Naive thymus-derived CD4-positive, alpha-beta T cell (primary cell): ENCODE measurements around the gene ZNF597. TPM values are rescaled to one million over a fixed set of nuclear protein-coding genes. Genes with fewer than 3 reads are reported as not detected.

Experiments used
- ATAC-seq: fragments of 150-1000 bp; cut with Tn5 transposase; 2 replicates; pipeline ENCODE4 v1.10.0; 2021; ENCODE audit warnings: mild to moderate bottlenecking, moderate library complexity
- CTCF ChIA-PET: fragments of 350-600 bp; sonication (Branson Sonifier 250); formaldehyde crosslinking; loops from one replicate; lab custom pipeline; 2021; ENCODE audit warnings: antibody characterized with exemption; lab: Charles Lee
- POLR2A ChIA-PET: fragments of 350-600 bp; sonication (Branson Sonifier 250); formaldehyde crosslinking; loops from one replicate; lab custom pipeline; 2021; ENCODE audit warnings: antibody characterized with exemption, inconsistent platforms; lab: Charles Lee
- DNase-seq, 9 donors: peaks; one replicate each; pipeline versions ENCODE4 v3.0.0 to v3.0.0-alpha.2; 2020 to 2022; ENCODE audit warnings: mixed read lengths in 1 of 9
- H3K27ac ChIP-seq: one replicate; pipeline ENCODE4 v1.7.0; 2013; ENCODE audit warnings: mild to moderate bottlenecking, low read depth, low read length, moderate library complexity
- H3K27me3 ChIP-seq, 2 donors: one replicate each; pipeline ENCODE4 v1.7.0; 2013; ENCODE audit warnings: low read length in 2 of 2, mild to moderate bottlenecking in 2 of 2, moderate library complexity in 2 of 2; ENCODE audit not compliant: control insufficient read depth in 2 of 2, insufficient read depth in 2 of 2
- H3K36me3 ChIP-seq, 3 experiments: 1 replicate in 2 of 3; 2 replicates in 1 of 3; pipeline ENCODE4 v1.7.0; 2013; ENCODE audit warnings: low read length in 3 of 3, mild to moderate bottlenecking in 3 of 3, moderate library complexity in 1 of 3; ENCODE audit not compliant: insufficient read depth in 3 of 3, control insufficient read depth in 2 of 3
- H3K4me1 ChIP-seq, 2 donors: one replicate each; pipeline ENCODE4 v1.7.0; 2013; ENCODE audit warnings: low read length in 2 of 2, mild to moderate bottlenecking in 2 of 2, moderate library complexity in 1 of 2; ENCODE audit not compliant: control insufficient read depth in 2 of 2, insufficient read depth in 2 of 2
- H3K4me3 ChIP-seq: 2 replicates; pipeline ENCODE4 v1.7.0; 2013; ENCODE audit warnings: mild to moderate bottlenecking, low read length
- H3K9me3 ChIP-seq, 3 experiments: 1 replicate in 2 of 3; 2 replicates in 1 of 3; pipeline ENCODE4 v1.7.0; 2013; ENCODE audit warnings: low read length in 3 of 3; ENCODE audit not compliant: control insufficient read depth in 2 of 3
- H3K27ac Mint-ChIP-seq, 9 donors: one replicate each; pipeline ENCODE4 v1.8.0; 2020 to 2022; ENCODE audit warnings: mixed read lengths in 9 of 9, mild to moderate bottlenecking in 8 of 9, moderate library complexity in 5 of 9, inconsistent platforms in 2 of 9
- H3K27me3 Mint-ChIP-seq, 5 donors: one replicate each; pipeline ENCODE4 v1.8.0; 2021 to 2022; ENCODE audit warnings: mixed read lengths in 5 of 5, mild to moderate bottlenecking in 1 of 5
- H3K36me3 Mint-ChIP-seq, 5 donors: one replicate each; pipeline ENCODE4 v1.8.0; 2020 to 2022; ENCODE audit warnings: mixed read lengths in 5 of 5, mild to moderate bottlenecking in 3 of 5, inconsistent platforms in 1 of 5
- H3K4me1 Mint-ChIP-seq, 7 donors: one replicate each; pipeline ENCODE4 v1.8.0; 2020 to 2022; ENCODE audit warnings: mixed read lengths in 7 of 7, mild to moderate bottlenecking in 3 of 7, inconsistent platforms in 1 of 7
- H3K4me3 Mint-ChIP-seq, 10 donors: one replicate each; pipeline ENCODE4 v1.8.0; 2020 to 2022; ENCODE audit warnings: mild to moderate bottlenecking in 10 of 10, mixed read lengths in 10 of 10, moderate library complexity in 6 of 10, inconsistent platforms in 2 of 10
- H3K9me3 Mint-ChIP-seq, 11 donors: one replicate each; pipeline ENCODE4 v1.8.0; 2020 to 2022; ENCODE audit warnings: mixed read lengths in 11 of 11, mild to moderate bottlenecking in 4 of 11, inconsistent platforms in 1 of 11, moderate library complexity in 1 of 11
- intact Hi-C, 2 donors: fragments of 100-400 bp; cut with micrococcal nuclease; formaldehyde crosslinking; loops; one replicate each; pipeline ENCODE4 v1.15.1; 2023
- polyA plus RNA-seq, 2 donors: library from polyadenylated mRNA; unstranded; fragments of 300-500 nt; fragmentation: Illumina TruSeq; gene quantifications; one replicate each; pipeline ENCODE4 v1.2.3, GENCODE V29; 2021
- total RNA-seq, 6 experiments: library from RNA in 5 of 6; stranded (reverse) in 5 of 6; gene quantifications; 1 replicate in 5 of 6; 2 replicates in 1 of 6; pipeline ENCODE4 v1.2.3 and lab custom pipeline; 2021 to 2026

Gene ZNF597
- total and polyA plus RNA-seq, 7 experiments from 2014 or later = 1.7 to 5.9 (median 2.9) TPM

- H3K4me3 ChIP-seq = no peak overlapping the region
- POLR2A ChIA-PET = no interaction called here
- no peaks in the 10 kb centered on the region for H3K27me3 ChIP-seq
- Mint-ChIP-seq H3K27me3 (no peaks in the 10 kb centered on the region), H3K9me3 (no peaks in the 10 kb centered on the region), H3K4me3 (no peak overlapping the region), H3K4me1 (peaks cover 0 to 11% (median 0%) of the 10 kb centered on the region in 7 donors), H3K36me3 (peaks cover 8 to 41% (median 20%) of the 10 kb centered on the region in 5 donors), H3K27ac (peak overlapping the region in 4 of 9 donors; percentile 41 to 85 (median 67))
- no peak for DNase-seq
- intact Hi-C loops = no loop called here
- CTCF ChIA-PET = no interaction called here
- H3K27ac ChIP-seq = no peak overlapping the region
- no peaks in the 10 kb centered on the region for H3K9me3 ChIP-seq
- peaks cover 4 to 86% (median 35%) of the 10 kb centered on the region in 3 experiments for H3K36me3 ChIP-seq
- no peaks in the 10 kb centered on the region for H3K4me1 ChIP-seq
- no peak for ATAC-seq
Observed at GRCh38 chr16:3481696-3482658, 38.7 kb upstream of the ZNF597 start.

GRCh38 chr16:3480901-3481695, 37.8 kb upstream of the ZNF597 start:
- CTCF ChIA-PET = no interaction called here

DNA sequence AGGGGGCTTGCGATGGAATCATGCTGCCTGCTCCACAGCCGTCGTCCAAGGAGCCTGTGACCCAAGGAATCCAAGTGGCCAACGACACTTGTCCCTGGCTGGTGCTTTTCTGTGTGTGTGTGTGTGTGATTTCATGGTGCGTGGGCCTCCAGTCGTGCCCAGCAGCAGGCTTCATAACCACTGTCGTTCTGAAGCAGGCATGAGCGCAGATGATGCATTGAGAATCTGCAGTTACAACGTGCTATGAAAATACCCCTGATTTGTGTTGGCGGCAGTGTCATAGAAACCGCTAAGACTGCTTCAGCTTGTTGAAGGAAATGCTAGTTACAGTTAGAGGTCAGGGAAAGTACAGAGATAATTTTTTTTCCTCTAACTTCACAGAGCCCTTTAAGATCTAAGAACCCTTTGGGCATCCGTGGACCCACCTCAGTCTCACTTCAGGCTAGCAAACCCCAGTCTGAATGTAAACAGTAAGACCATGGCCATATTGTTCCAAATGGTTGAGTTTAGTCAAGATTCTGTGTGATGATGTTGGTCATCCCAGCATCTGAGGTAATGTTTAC, 36.4 kb upstream of the ZNF597 start:
- H3K4me1 ChIP-seq = no peaks in the 10 kb centered on the region
- Mint-ChIP-seq H3K27me3 (no peaks in the 10 kb centered on the region), H3K27ac (peak overlapping the region in 1 of 9 donors; percentile 38), H3K9me3 (no peaks in the 10 kb centered on the region), H3K4me3 (no peak overlapping the region), H3K36me3 (peaks cover 8 to 37% (median 24%) of the 10 kb centered on the region in 5 donors), H3K4me1 (peaks cover 0 to 21% (median 4%) of the 10 kb centered on the region in 7 donors)
- ChIA-PET CTCF (no interaction called here), POLR2A (no interaction called here)
- H3K36me3 ChIP-seq = peaks cover 4 to 73% (median 32%) of the 10 kb centered on the region in 3 experiments
- DNase-seq = peak in 1 of 9 donors; percentile 5
- no peak overlapping the region for H3K27ac ChIP-seq
- no peaks in the 10 kb centered on the region for H3K27me3 ChIP-seq
- H3K9me3 ChIP-seq = no peaks in the 10 kb centered on the region
- no peak overlapping the region for H3K4me3 ChIP-seq
- intact Hi-C loops = no loop called here
- no peak for ATAC-seq

More at GRCh38 chr16:3480901-3481695, 37.8 kb upstream of the ZNF597 start:
- no peaks in the 10 kb centered on the region for H3K27me3 ChIP-seq
- peaks cover 4 to 82% (median 35%) of the 10 kb centered on the region in 3 experiments for H3K36me3 ChIP-seq
- H3K9me3 ChIP-seq = no peaks in the 10 kb centered on the region
- H3K27ac ChIP-seq = no peak overlapping the region
- Mint-ChIP-seq H3K36me3 (peaks cover 8 to 37% (median 24%) of the 10 kb centered on the region in 5 donors), H3K27me3 (no peaks in the 10 kb centered on the region), H3K4me1 (peaks cover 0 to 11% (median 0%) of the 10 kb centered on the region in 7 donors), H3K27ac (peak overlapping the region in 5 of 9 donors; percentile 4 to 69 (median 49)), H3K4me3 (no peak overlapping the region), H3K9me3 (no peaks in the 10 kb centered on the region)
- DNase-seq (no peak), ATAC-seq (no peak)
- H3K4me1 ChIP-seq = no peaks in the 10 kb centered on the region
- intact Hi-C loops = no loop called here
- H3K4me3 ChIP-seq = no peak overlapping the region
- POLR2A ChIA-PET = interaction anchor here (0.6 kb wide), 1 partner anchor 487 kb away, joined by 4 read pairs; no protein-coding TSS in a partner anchor

DNA sequence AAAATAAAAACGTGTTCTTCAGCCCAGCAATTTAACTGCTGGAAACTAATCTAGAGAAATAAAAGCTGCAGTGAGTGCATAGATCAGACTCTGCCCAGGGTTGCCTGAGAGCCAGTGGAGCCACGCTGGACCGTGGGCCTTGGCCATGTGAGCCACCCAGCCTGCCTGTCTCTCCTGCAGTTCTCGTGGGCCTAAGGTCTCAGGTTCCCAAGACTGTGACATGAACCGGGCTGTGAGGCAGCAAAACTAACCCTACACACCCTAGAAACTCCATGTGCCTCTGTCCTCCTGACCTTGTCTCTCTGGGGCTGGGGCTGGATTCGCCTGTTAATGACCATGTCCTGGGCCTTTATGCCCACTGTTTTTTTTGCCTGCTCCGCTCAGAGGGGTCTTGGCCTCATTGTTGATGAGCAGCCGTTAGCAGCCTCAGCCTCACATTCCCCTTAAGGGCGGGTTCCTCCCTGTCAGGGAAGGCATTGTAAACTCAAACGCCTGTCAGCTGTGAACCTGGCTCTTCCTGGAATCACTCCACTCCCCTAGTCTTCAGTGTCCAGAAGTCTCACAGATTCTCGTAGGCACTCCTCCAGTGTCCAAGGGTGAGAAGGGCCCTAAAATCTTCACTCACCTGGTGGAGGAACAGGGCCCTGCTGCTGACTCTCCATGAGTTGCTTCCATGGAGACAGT, 35.1 kb upstream of the ZNF597 start:
- Mint-ChIP-seq H3K4me3 (no peak overlapping the region), H3K36me3 (peaks cover 8 to 29% (median 16%) of the 10 kb centered on the region in 5 donors), H3K9me3 (no peaks in the 10 kb centered on the region), H3K27ac (peak overlapping the region in 3 of 9 donors; percentile 2 to 59 (median 28)), H3K27me3 (no peaks in the 10 kb centered on the region), H3K4me1 (peaks cover 0 to 22% (median 7%) of the 10 kb centered on the region in 7 donors)
- no peak overlapping the region for H3K4me3 ChIP-seq
- no peaks in the 10 kb centered on the region for H3K9me3 ChIP-seq
- intact Hi-C loops = no loop called here
- no peak overlapping the region for H3K27ac ChIP-seq
- CTCF ChIA-PET = no interaction called here
- H3K4me1 ChIP-seq = no peaks in the 10 kb centered on the region
- DNase-seq = no peak
- ATAC-seq = no peak
- H3K27me3 ChIP-seq = no peaks in the 10 kb centered on the region
- H3K36me3 ChIP-seq = peaks cover 4 to 59% (median 21%) of the 10 kb centered on the region in 3 experiments
- POLR2A ChIA-PET = interaction anchor here (0.7 kb wide), 1 partner anchor 362 kb away, joined by 3 read pairs; no protein-coding TSS in a partner anchor

DNA sequence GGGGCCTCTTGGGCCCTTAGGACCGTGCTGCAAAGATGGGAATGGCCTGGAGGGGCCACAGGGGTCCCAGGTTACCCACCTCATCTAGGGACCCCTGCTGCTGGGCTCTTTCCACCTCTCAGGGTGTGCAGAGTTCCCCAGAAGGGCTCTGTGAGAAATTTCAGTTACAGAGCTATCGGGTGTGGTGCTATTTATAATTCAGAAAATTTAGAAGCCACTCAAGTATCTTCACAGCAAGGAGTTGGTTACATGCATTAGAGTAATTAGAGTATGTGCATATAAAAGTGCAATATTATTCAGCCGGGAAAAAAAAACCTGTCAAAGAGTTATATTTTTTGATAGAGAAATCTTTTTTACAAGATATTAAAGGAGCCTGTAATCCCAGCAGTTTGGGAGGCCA, 33.1 kb upstream of the ZNF597 start:
- no peak overlapping the region for H3K4me3 ChIP-seq
- no peaks in the 10 kb centered on the region for H3K27me3 Mint-ChIP-seq
- intact Hi-C loops = no loop called here
- H3K4me3 Mint-ChIP-seq = no peak overlapping the region
- H3K27ac ChIP-seq = no peak overlapping the region
- ChIA-PET CTCF (interaction anchor here (0.6 kb wide), 2 partner anchors 67 to 251 kb away, joined by 3 to 4 read pairs; no protein-coding TSS in a partner anchor), POLR2A (no interaction called here)
- no peak for ATAC-seq
- no peaks in the 10 kb centered on the region for H3K9me3 Mint-ChIP-seq
- peaks cover 11 to 32% (median 14%) of the 10 kb centered on the region in 7 donors for H3K4me1 Mint-ChIP-seq
- H3K9me3 ChIP-seq = no peaks in the 10 kb centered on the region
- peaks cover 0 to 50% (median 5%) of the 10 kb centered on the region in 3 experiments for H3K36me3 ChIP-seq
- no peaks in the 10 kb centered on the region for H3K4me1 ChIP-seq
- no peaks in the 10 kb centered on the region for H3K27me3 ChIP-seq
- no peak for DNase-seq
- peaks cover 5 to 27% (median 12%) of the 10 kb centered on the region in 5 donors for H3K36me3 Mint-ChIP-seq
- H3K27ac Mint-ChIP-seq = peak overlapping the region in 3 of 9 donors; percentile 17 to 41 (median 32)
